ENCODE measurements around the gene DENND10. TPM values are rescaled to one million over a fixed set of nuclear protein-coding genes. Genes with fewer than 3 reads are reported as not detected.

DENND10 gene
- total and polyA plus RNA-seq, 2 donors (not counting 1 experiment from before 2014, with no cell fraction given), result 116 to 125 TPM

- Histone ChIP-seq H3K4me1 (ENCODE audit: control insufficient read depth, extremely low read depth, insufficient read depth, low read length) (peaks cover 2% of the 10 kb centered on the region), H3K9me3 (ENCODE audit: control insufficient read depth, insufficient read depth, low read depth, low read length) (no peaks in the 10 kb centered on the region), H3K27me3 (ENCODE audit: control insufficient read depth, insufficient read depth, low read length) (no peaks in the 10 kb centered on the region), H3K36me3 (ENCODE audit: control insufficient read depth, insufficient read depth, low read length) (no peaks in the 10 kb centered on the region), H3K4me3 (replicated peaks in 1 of 4; ENCODE audit: control extremely low read depth in 1 of 4, insufficient read depth in 1 of 4, low read depth in 3 of 4, low read length in 4 of 4) (peak within 1 kb of the TSS; percentile 81 to 99 (median 96)), H3K79me2 (ENCODE audit: control insufficient read depth, insufficient read depth, low read length) (peaks cover 53% of the 10 kb centered on the region), H3K27ac (ENCODE audit: insufficient read depth, low read length) (peak within 1 kb of the TSS; percentile 99), H2AFZ (ENCODE audit: low read length) (peak within 1 kb of the TSS; percentile 86), H3K9ac (ENCODE audit: insufficient read depth, low read length) (peak within 1 kb of the TSS; percentile 100), H3K4me2 (ENCODE audit: extremely low read depth, insufficient read depth, low read length) (peak within 1 kb of the TSS; percentile 79), H4K20me1 (ENCODE audit: control insufficient read depth, extremely low read depth, insufficient read depth, low read length) (peaks cover 16% of the 10 kb centered on the region)
- DNase-seq (ENCODE audit: low read depth in 2 of 2), result peak; percentile 88 to 92
- TF ChIP-seq, protein P1, sequence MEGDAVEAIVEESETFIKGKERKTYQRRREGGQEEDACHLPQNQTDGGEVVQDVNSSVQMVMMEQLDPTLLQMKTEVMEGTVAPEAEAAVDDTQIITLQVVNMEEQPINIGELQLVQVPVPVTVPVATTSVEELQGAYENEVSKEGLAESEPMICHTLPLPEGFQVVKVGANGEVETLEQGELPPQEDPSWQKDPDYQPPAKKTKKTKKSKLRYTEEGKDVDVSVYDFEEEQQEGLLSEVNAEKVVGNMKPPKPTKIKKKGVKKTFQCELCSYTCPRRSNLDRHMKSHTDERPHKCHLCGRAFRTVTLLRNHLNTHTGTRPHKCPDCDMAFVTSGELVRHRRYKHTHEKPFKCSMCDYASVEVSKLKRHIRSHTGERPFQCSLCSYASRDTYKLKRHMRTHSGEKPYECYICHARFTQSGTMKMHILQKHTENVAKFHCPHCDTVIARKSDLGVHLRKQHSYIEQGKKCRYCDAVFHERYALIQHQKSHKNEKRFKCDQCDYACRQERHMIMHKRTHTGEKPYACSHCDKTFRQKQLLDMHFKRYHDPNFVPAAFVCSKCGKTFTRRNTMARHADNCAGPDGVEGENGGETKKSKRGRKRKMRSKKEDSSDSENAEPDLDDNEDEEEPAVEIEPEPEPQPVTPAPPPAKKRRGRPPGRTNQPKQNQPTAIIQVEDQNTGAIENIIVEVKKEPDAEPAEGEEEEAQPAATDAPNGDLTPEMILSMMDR (conservative IDR thresholded peaks at IDR 0.05 in 1 of 2, IDR thresholded peaks at IDR 0.05 in 1 of 2; ENCODE audit: low read depth in 1 of 2, low read length in 2 of 2), result no peak
- TF ChIP-seq EZH2 (IDR thresholded peaks at IDR 0.05; ENCODE audit: low read length, missing control alignments), result no peak
These were observed 23.2 kb upstream of the DENND10 start, which contains the start of gene EIF3A for GRCh38 chr10:119080521-119081259. EIF3A (minus strand) TSS chr10:119080817; CDS start chr10:119080676, 141 bp downstream.

DNA sequence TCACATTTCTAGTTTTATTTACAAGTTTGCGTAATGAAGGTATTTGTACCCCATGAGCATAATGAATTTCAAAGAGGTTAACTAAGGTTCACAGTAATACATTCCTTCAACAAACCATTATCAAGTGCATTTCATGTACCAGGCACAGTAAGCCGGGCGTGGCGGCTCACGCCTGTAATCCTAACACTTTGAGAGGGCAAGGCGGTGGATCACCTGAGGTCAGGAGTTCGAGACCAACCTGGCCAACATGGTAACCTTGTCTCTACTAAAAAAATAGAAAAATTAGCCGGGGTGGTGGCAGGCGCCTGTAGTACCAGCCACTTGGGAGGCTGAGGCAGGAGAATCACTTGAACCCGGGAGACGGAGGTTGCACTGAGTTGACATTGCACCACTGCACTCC is 19.0 kb upstream of the DENND10 start:
- Histone ChIP-seq H4K20me1 (ENCODE audit: control insufficient read depth, extremely low read depth, insufficient read depth, low read length) (no peaks in the 10 kb centered on the region), H2AFZ (ENCODE audit: low read length) (no peak overlapping the region), H3K27ac (ENCODE audit: insufficient read depth, low read length) (no peak overlapping the region), H3K4me1 (ENCODE audit: control insufficient read depth, extremely low read depth, insufficient read depth, low read length) (no peaks in the 10 kb centered on the region), H3K4me2 (ENCODE audit: extremely low read depth, insufficient read depth, low read length) (no peak overlapping the region), H3K9ac (ENCODE audit: insufficient read depth, low read length) (no peak overlapping the region), H3K27me3 (ENCODE audit: control insufficient read depth, insufficient read depth, low read length) (no peaks in the 10 kb centered on the region), H3K4me3 (replicated peaks in 1 of 4; ENCODE audit: control extremely low read depth in 1 of 4, insufficient read depth in 1 of 4, low read depth in 3 of 4, low read length in 4 of 4) (no peak overlapping the region), H3K9me3 (ENCODE audit: control insufficient read depth, insufficient read depth, low read depth, low read length) (no peaks in the 10 kb centered on the region), H3K79me2 (ENCODE audit: control insufficient read depth, insufficient read depth, low read length) (peaks cover 11% of the 10 kb centered on the region), H3K36me3 (ENCODE audit: control insufficient read depth, insufficient read depth, low read length) (no peaks in the 10 kb centered on the region)
- no peak for TF ChIP-seq EZH2 (IDR thresholded peaks at IDR 0.05; ENCODE audit: low read length, missing control alignments)
- TF ChIP-seq, protein P1 (conservative IDR thresholded peaks at IDR 0.05 in 1 of 2, IDR thresholded peaks at IDR 0.05 in 1 of 2; ENCODE audit: low read depth in 1 of 2, low read length in 2 of 2), result no peak
- DNase-seq (ENCODE audit: low read depth in 2 of 2), result no peak

- no peaks in the 10 kb centered on the region for H4K20me1 ChIP-seq (ENCODE audit: control insufficient read depth, extremely low read depth, insufficient read depth, low read length)
- no peaks in the 10 kb centered on the region for H3K27me3 ChIP-seq (ENCODE audit: control insufficient read depth, insufficient read depth, low read length)
- DNase-seq (ENCODE audit: low read depth in 2 of 2), result no peak
- H3K9me3 ChIP-seq (ENCODE audit: control insufficient read depth, insufficient read depth, low read depth, low read length), result no peaks in the 10 kb centered on the region
- H3K36me3 ChIP-seq (ENCODE audit: control insufficient read depth, insufficient read depth, low read length), result no peaks in the 10 kb centered on the region
- H3K4me1 ChIP-seq (ENCODE audit: control insufficient read depth, extremely low read depth, insufficient read depth, low read length), result no peaks in the 10 kb centered on the region
- no peak overlapping the region for H3K4me3 ChIP-seq (replicated peaks in 1 of 4; ENCODE audit: control extremely low read depth in 1 of 4, insufficient read depth in 1 of 4, low read depth in 3 of 4, low read length in 4 of 4)
- no peaks in the 10 kb centered on the region for H3K79me2 ChIP-seq (ENCODE audit: control insufficient read depth, insufficient read depth, low read length)
- no peak overlapping the region for H2AFZ ChIP-seq (ENCODE audit: low read length)
- TF ChIP-seq, protein P1 (conservative IDR thresholded peaks at IDR 0.05 in 1 of 2, IDR thresholded peaks at IDR 0.05 in 1 of 2; ENCODE audit: low read depth in 1 of 2, low read length in 2 of 2), result no peak
- TF ChIP-seq EZH2 (IDR thresholded peaks at IDR 0.05; ENCODE audit: low read length, missing control alignments), result no peak
- no peak overlapping the region for H3K9ac ChIP-seq (ENCODE audit: insufficient read depth, low read length)
- no peak overlapping the region for H3K4me2 ChIP-seq (ENCODE audit: extremely low read depth, insufficient read depth, low read length)
- H3K27ac ChIP-seq (ENCODE audit: insufficient read depth, low read length), result no peak overlapping the region
These were observed 16.5 kb upstream of the DENND10 start for GRCh38 chr10:119087271-119087882.

All from fibroblast of lung (primary cell).